Muscle layer of colon (tissue), 2 donors: ENCODE measurements around the gene AFAP1.

Experiments used
- H3K27ac ChIP-seq: one replicate; pipeline ENCODE4 v1.7.0; 2013; ENCODE audit warnings: low read depth, mild to moderate bottlenecking, low read length, moderate library complexity
- H3K27me3 ChIP-seq, 2 donors: one replicate each; pipeline ENCODE4 v1.7.0; 2013; ENCODE audit warnings: low read length in 2 of 2, mild to moderate bottlenecking in 2 of 2; ENCODE audit not compliant: insufficient read depth in 2 of 2, control insufficient read depth in 1 of 2
- H3K36me3 ChIP-seq: one replicate; pipeline ENCODE4 v1.7.0; 2013; ENCODE audit warnings: mild to moderate bottlenecking, low read length; ENCODE audit not compliant: insufficient read depth
- H3K4me1 ChIP-seq: one replicate; pipeline ENCODE4 v1.7.0; 2013; ENCODE audit warnings: mild to moderate bottlenecking, low read length; ENCODE audit not compliant: insufficient read depth
- H3K4me3 ChIP-seq, 2 donors: one replicate each; pipeline ENCODE4 v1.7.0; 2013; ENCODE audit warnings: low read length in 2 of 2, low read depth in 1 of 2, mild to moderate bottlenecking in 1 of 2, moderate library complexity in 1 of 2
- H3K9ac ChIP-seq: one replicate; pipeline ENCODE4 v1.7.0; 2013; ENCODE audit warnings: low read length
- H3K9me3 ChIP-seq: one replicate; pipeline ENCODE4 v1.7.0; 2013; ENCODE audit warnings: mild to moderate bottlenecking, low read length
- donor health status: abdominal sarcoma.
- donor health status: Adenocarcinoma of cecum.

Gene AFAP1

GRCh38 chr4:7842384-7843279 is 97.0 kb downstream of the AFAP1 start:
- peak overlapping the region; percentile 29 for H3K9ac ChIP-seq
- H3K27ac ChIP-seq, result peak overlapping the region; percentile 86
- H3K9me3 ChIP-seq, result no peaks in the 10 kb centered on the region
- peaks cover 7% of the 10 kb centered on the region for H3K36me3 ChIP-seq
- H3K4me1 ChIP-seq, result peaks cover 29% of the 10 kb centered on the region
- no peaks in the 10 kb centered on the region for H3K27me3 ChIP-seq
- no peak overlapping the region for H3K4me3 ChIP-seq

- H3K9ac ChIP-seq, result no peak overlapping the region
- H3K27me3 ChIP-seq, result no peaks in the 10 kb centered on the region
- H3K4me3 ChIP-seq, result no peak overlapping the region
- no peak overlapping the region for H3K27ac ChIP-seq
- H3K9me3 ChIP-seq, result no peaks in the 10 kb centered on the region
- peaks cover 29% of the 10 kb centered on the region for H3K4me1 ChIP-seq
- peaks cover 13% of the 10 kb centered on the region for H3K36me3 ChIP-seq
Measured at GRCh38 chr4:7841894-7842293, 97.8 kb downstream of the AFAP1 start.

- Histone ChIP-seq H3K9ac (no peak overlapping the region), H3K27ac (no peak overlapping the region), H3K4me3 (no peak overlapping the region), H3K27me3 (no peaks in the 10 kb centered on the region), H3K36me3 (peaks cover 21% of the 10 kb centered on the region), H3K4me1 (peaks cover 29% of the 10 kb centered on the region), H3K9me3 (no peaks in the 10 kb centered on the region)
Measured at GRCh38 chr4:7841071-7841470, 98.6 kb downstream of the AFAP1 start.

GRCh38 chr4:7839856-7840255 is 99.8 kb downstream of the AFAP1 start:
- Histone ChIP-seq H3K9ac (no peak overlapping the region), H3K27me3 (no peaks in the 10 kb centered on the region), H3K36me3 (peaks cover 21% of the 10 kb centered on the region), H3K27ac (no peak overlapping the region), H3K4me3 (no peak overlapping the region), H3K4me1 (peaks cover 28% of the 10 kb centered on the region), H3K9me3 (no peaks in the 10 kb centered on the region)

- H3K36me3 ChIP-seq, result peaks cover 21% of the 10 kb centered on the region
Measured at GRCh38 chr4:7838136-7838782, 101.4 kb downstream of the AFAP1 start.

GRCh38 chr4:7837597-7838135 is 102.0 kb downstream of the AFAP1 start:
- H3K36me3 ChIP-seq, result peaks cover 21% of the 10 kb centered on the region
- no peak overlapping the region for H3K9ac ChIP-seq
- H3K27ac ChIP-seq, result no peak overlapping the region

More at GRCh38 chr4:7838136-7838782, 101.4 kb downstream of the AFAP1 start:
- Histone ChIP-seq H3K9ac (no peak overlapping the region), H3K4me3 (no peak overlapping the region), H3K4me1 (peaks cover 12% of the 10 kb centered on the region), H3K27ac (no peak overlapping the region), H3K27me3 (no peaks in the 10 kb centered on the region), H3K9me3 (no peaks in the 10 kb centered on the region)

GRCh38 chr4:7831858-7832730 is 107.6 kb downstream of the AFAP1 start:
- Histone ChIP-seq H3K36me3 (peaks cover 25% of the 10 kb centered on the region), H3K9me3 (no peaks in the 10 kb centered on the region), H3K27me3 (no peaks in the 10 kb centered on the region), H3K27ac (peak overlapping the region; percentile 7), H3K9ac (no peak overlapping the region), H3K4me1 (peaks cover 29% of the 10 kb centered on the region), H3K4me3 (no peak overlapping the region)

More at GRCh38 chr4:7837597-7838135, 102.0 kb downstream of the AFAP1 start:
- H3K4me1 ChIP-seq, result peaks cover 6% of the 10 kb centered on the region
- no peak overlapping the region for H3K4me3 ChIP-seq
- no peaks in the 10 kb centered on the region for H3K27me3 ChIP-seq
- H3K9me3 ChIP-seq, result no peaks in the 10 kb centered on the region

GRCh38 chr4:7831330-7831729 is 108.3 kb downstream of the AFAP1 start:
- H3K9me3 ChIP-seq, result no peaks in the 10 kb centered on the region
- H3K27ac ChIP-seq, result no peak overlapping the region
- no peaks in the 10 kb centered on the region for H3K27me3 ChIP-seq
- H3K36me3 ChIP-seq, result peaks cover 18% of the 10 kb centered on the region
- peaks cover 29% of the 10 kb centered on the region for H3K4me1 ChIP-seq
- H3K4me3 ChIP-seq, result no peak overlapping the region
- no peak overlapping the region for H3K9ac ChIP-seq

- no peak overlapping the region for H3K9ac ChIP-seq
- no peaks in the 10 kb centered on the region for H3K9me3 ChIP-seq
- no peak overlapping the region for H3K4me3 ChIP-seq
- peaks cover 29% of the 10 kb centered on the region for H3K4me1 ChIP-seq
- peaks cover 22% of the 10 kb centered on the region for H3K36me3 ChIP-seq
- H3K27ac ChIP-seq, result no peak overlapping the region
- H3K27me3 ChIP-seq, result no peaks in the 10 kb centered on the region
Measured at GRCh38 chr4:7830747-7831146, 108.9 kb downstream of the AFAP1 start.

- H3K27me3 ChIP-seq, result no peaks in the 10 kb centered on the region
- H3K4me3 ChIP-seq, result no peak overlapping the region
- no peak overlapping the region for H3K9ac ChIP-seq
- H3K36me3 ChIP-seq, result peaks cover 22% of the 10 kb centered on the region
- H3K9me3 ChIP-seq, result no peaks in the 10 kb centered on the region
- peak overlapping the region; percentile 66 for H3K27ac ChIP-seq
- peaks cover 32% of the 10 kb centered on the region for H3K4me1 ChIP-seq
Measured at GRCh38 chr4:7829652-7830580, 109.7 kb downstream of the AFAP1 start.
